Activated gamma-delta T cell treated with Interleukin-2 at 50 U/mL for 16 hours (primary cell): ENCODE measurements around the gene ELF3.
"Not testable (repeated sequence)": the region's sequence is repeated elsewhere in the genome, so short reads cannot be mapped to it uniquely, and the experiment has no call there.

Experiments used
- DNase-seq: peaks from one replicate; pipeline ENCODE4 v3.0.0-alpha.2; 2020

ELF3 gene

GRCh38 chr1:202036595-202037387 lies 26.4 kb downstream of the ELF3 start:
- no peak for DNase-seq

GRCh38 chr1:202037706-202038296 lies 27.4 kb downstream of the ELF3 start:
- DNase-seq, result no peak

- DNase-seq, result no peak
These were observed 28.4 kb downstream of the ELF3 start for GRCh38 chr1:202038688-202039346.

GRCh38 chr1:202045705-202046104 lies 35.3 kb downstream of the ELF3 start:
- DNase-seq, result no peak

GRCh38 chr1:202046227-202046626 lies 35.8 kb downstream of the ELF3 start:
- no peak for DNase-seq

GRCh38 chr1:202046748-202047708 lies 36.6 kb downstream of the ELF3 start:
- DNase-seq, result no peak

- no peak for DNase-seq
These were observed 37.6 kb downstream of the ELF3 start for GRCh38 chr1:202047977-202048376.

- no peak for DNase-seq
These were observed 38.7 kb downstream of the ELF3 start for GRCh38 chr1:202049129-202049528.

- no peak for DNase-seq
These were observed 43.7 kb downstream of the ELF3 start for GRCh38 chr1:202054094-202054493.

- DNase-seq, result not testable (repeated sequence)
These were observed 44.3 kb downstream of the ELF3 start for GRCh38 chr1:202054673-202055072.

- DNase-seq, result no peak
These were observed 46.4 kb downstream of the ELF3 start for GRCh38 chr1:202056644-202057334.

- not testable (repeated sequence) for DNase-seq
These were observed 46.9 kb downstream of the ELF3 start for GRCh38 chr1:202057335-202057704.

- DNase-seq, result no peak
These were observed 47.9 kb downstream of the ELF3 start for GRCh38 chr1:202058001-202058908.

GRCh38 chr1:202061055-202061454 lies 50.7 kb downstream of the ELF3 start:
- DNase-seq, result no peak

- DNase-seq, result not testable (repeated sequence)
These were observed 51.4 kb downstream of the ELF3 start for GRCh38 chr1:202061787-202062186.

GRCh38 chr1:202062636-202063035 lies 52.2 kb downstream of the ELF3 start:
- DNase-seq, result not testable (repeated sequence)

GRCh38 chr1:202063093-202063492 lies 52.7 kb downstream of the ELF3 start:
- no peak for DNase-seq

- DNase-seq, result not testable (repeated sequence)
These were observed 54.5 kb downstream of the ELF3 start for GRCh38 chr1:202064889-202065312.
